Measurements from ENCODE around the gene PFKP.

Gene PFKP

GRCh38 chr10:3020881-3021280, 46.5 kb upstream of the PFKP start:
- H3K9me3 ChIP-seq (ENCODE audit: insufficient read depth, low read length): no peaks in the 10 kb centered on the region
- no peaks in the 10 kb centered on the region for H3K27me3 ChIP-seq (ENCODE audit: low read length)

DNA sequence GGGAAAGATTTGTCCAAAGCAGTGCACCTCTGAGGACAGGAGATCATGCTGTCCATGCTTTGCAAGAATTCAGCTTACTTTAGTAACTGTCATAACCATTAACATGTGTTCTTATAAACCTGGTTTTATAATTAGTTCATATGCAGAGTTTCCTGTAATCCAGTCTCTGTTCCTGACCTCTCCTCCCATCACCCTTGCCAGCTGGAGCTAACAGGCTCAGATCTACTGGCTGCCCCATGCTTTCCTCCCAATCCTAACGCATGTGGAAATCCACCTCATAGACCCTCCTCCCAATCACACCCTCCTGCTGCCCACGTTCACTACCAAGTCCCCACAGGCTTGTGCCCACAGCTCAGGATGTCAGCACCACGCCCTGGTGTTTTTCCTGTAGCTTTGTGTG, 45.3 kb upstream of the PFKP start:
- TF ChIP-seq EZH2phosphoT487 (conservative IDR thresholded peaks at IDR 0.05; ENCODE audit: low read length): no peak
- no peak for TF ChIP-seq CTCF (IDR thresholded peaks at IDR 0.05; ENCODE audit: insufficient read depth, low read length, poor library complexity, severe bottlenecking)
- no peaks in the 10 kb centered on the region for H3K27me3 ChIP-seq (ENCODE audit: low read length)

More at GRCh38 chr10:3020881-3021280, 46.5 kb upstream of the PFKP start:
- H3K4me3 ChIP-seq (ENCODE audit: insufficient read depth, low read length, poor library complexity, severe bottlenecking): no peak overlapping the region
- H3K27ac ChIP-seq (ENCODE audit: low read depth, low read length): no peak overlapping the region
- no peak overlapping the region for H2AFZ ChIP-seq (ENCODE audit: low read depth, low read length, severe bottlenecking)
- no peak overlapping the region for H3K4me2 ChIP-seq (ENCODE audit: low read depth, low read length, poor library complexity, severe bottlenecking)
- no peaks in the 10 kb centered on the region for H3K36me3 ChIP-seq (ENCODE audit: low read length)
- no peaks in the 10 kb centered on the region for H4K20me1 ChIP-seq (ENCODE audit: low read depth, low read length)
- no peaks in the 10 kb centered on the region for H3F3A ChIP-seq (ENCODE audit: insufficient read depth)
- TF ChIP-seq CTCF (IDR thresholded peaks at IDR 0.05; ENCODE audit: insufficient read depth, low read length, poor library complexity, severe bottlenecking) (no peak), EZH2phosphoT487 (conservative IDR thresholded peaks at IDR 0.05; ENCODE audit: low read length) (no peak)
- no peaks in the 10 kb centered on the region for H3K79me2 ChIP-seq (ENCODE audit: insufficient read depth, low read length)
- no peak overlapping the region for H3K9ac ChIP-seq (ENCODE audit: low read length)
- no peaks in the 10 kb centered on the region for H3K9me2 ChIP-seq (replicated peaks; ENCODE audit: insufficient read depth, low read length)

DNA sequence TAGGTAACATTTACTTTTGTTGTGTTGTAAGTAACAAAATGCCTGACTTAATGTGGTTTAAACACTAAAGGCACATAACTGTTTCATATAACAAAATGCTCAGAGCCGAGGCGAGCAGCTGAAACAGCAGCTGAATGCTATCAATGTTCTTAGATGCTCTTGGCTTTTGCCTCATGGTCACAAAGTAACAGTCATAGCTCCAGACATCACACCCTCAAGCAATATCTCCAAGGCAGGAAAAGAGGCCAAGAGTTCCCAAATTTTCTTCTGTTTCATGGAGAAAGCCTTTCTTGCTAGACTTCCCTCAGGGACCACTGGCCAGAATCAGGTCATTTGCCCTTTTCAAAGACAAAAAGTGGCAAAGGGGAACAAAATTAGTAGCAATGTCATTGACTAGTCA, 43.5 kb upstream of the PFKP start:
- no peaks in the 10 kb centered on the region for H3K9me2 ChIP-seq (replicated peaks; ENCODE audit: insufficient read depth, low read length)

More for the DNA sequence above, 45.3 kb upstream of the PFKP start:
- Histone ChIP-seq H3K79me2 (ENCODE audit: insufficient read depth, low read length) (no peaks in the 10 kb centered on the region), H3K4me3 (ENCODE audit: insufficient read depth, low read length, poor library complexity, severe bottlenecking) (no peak overlapping the region), H3K27ac (ENCODE audit: low read depth, low read length) (no peak overlapping the region), H2AFZ (ENCODE audit: low read depth, low read length, severe bottlenecking) (no peak overlapping the region), H3F3A (ENCODE audit: insufficient read depth) (no peaks in the 10 kb centered on the region), H3K9me3 (ENCODE audit: insufficient read depth, low read length) (no peaks in the 10 kb centered on the region), H4K20me1 (ENCODE audit: low read depth, low read length) (no peaks in the 10 kb centered on the region), H3K9me2 (replicated peaks; ENCODE audit: insufficient read depth, low read length) (no peaks in the 10 kb centered on the region), H3K36me3 (ENCODE audit: low read length) (no peaks in the 10 kb centered on the region), H3K4me2 (ENCODE audit: low read depth, low read length, poor library complexity, severe bottlenecking) (no peak overlapping the region), H3K9ac (ENCODE audit: low read length) (no peak overlapping the region)

More for the DNA sequence above, 43.5 kb upstream of the PFKP start:
- H2AFZ ChIP-seq (ENCODE audit: low read depth, low read length, severe bottlenecking): no peak overlapping the region
- no peaks in the 10 kb centered on the region for H3K9me3 ChIP-seq (ENCODE audit: insufficient read depth, low read length)
- TF ChIP-seq CTCF (IDR thresholded peaks at IDR 0.05; ENCODE audit: insufficient read depth, low read length, poor library complexity, severe bottlenecking) (no peak), EZH2phosphoT487 (conservative IDR thresholded peaks at IDR 0.05; ENCODE audit: low read length) (no peak)
- H3K79me2 ChIP-seq (ENCODE audit: insufficient read depth, low read length): no peaks in the 10 kb centered on the region
- H3K27me3 ChIP-seq (ENCODE audit: low read length): no peaks in the 10 kb centered on the region
- no peak overlapping the region for H3K9ac ChIP-seq (ENCODE audit: low read length)
- no peak overlapping the region for H3K4me3 ChIP-seq (ENCODE audit: insufficient read depth, low read length, poor library complexity, severe bottlenecking)
- H4K20me1 ChIP-seq (ENCODE audit: low read depth, low read length): no peaks in the 10 kb centered on the region
- no peak overlapping the region for H3K27ac ChIP-seq (ENCODE audit: low read depth, low read length)
- H3K36me3 ChIP-seq (ENCODE audit: low read length): no peaks in the 10 kb centered on the region
- H3F3A ChIP-seq (ENCODE audit: insufficient read depth): no peaks in the 10 kb centered on the region
- no peak overlapping the region for H3K4me2 ChIP-seq (ENCODE audit: low read depth, low read length, poor library complexity, severe bottlenecking)

All from SU-DHL-6 (cell line).